Measurements from ENCODE around the gene CACNA1I. TPM values are rescaled to one million over a fixed set of nuclear protein-coding genes. Genes with fewer than 3 reads are reported as not detected.

CACNA1I gene
- polyA plus RNA-seq, 1 of the 3 experiments (the other 2 are of a cell fraction) = not detected

- no peaks in the 10 kb centered on the region for H4K20me1 ChIP-seq (ENCODE audit: insufficient read depth)
- 72% methylated on average over 5 of the region's 27 CpGs for WGBS (ENCODE audit: low lambda C conversion rate)
- no peaks in the 10 kb centered on the region for H3K9me3 ChIP-seq
- ChIA-PET POLR2A (no interaction called here), CTCF (interaction anchor here (0.5 kb wide), 1 partner anchor 318 kb away, joined by 4 read pairs; no protein-coding TSS in a partner anchor)
- TF ChIP-seq FOXM1 (IDR thresholded peaks at IDR 0.05; ENCODE audit: low read depth) (no peak), FOSL2 (IDR thresholded peaks at IDR 0.05; ENCODE audit: borderline replicate concordance, low read depth) (no peak), TEAD4 (IDR thresholded peaks at IDR 0.05; ENCODE audit: borderline replicate concordance, insufficient read depth) (no peak), ELF1 (IDR thresholded peaks at IDR 0.05) (no peak), SMC3 (IDR thresholded peaks at IDR 0.05; ENCODE audit: low read depth, low read length) (no peak), RCOR1 (IDR thresholded peaks at IDR 0.05; ENCODE audit: low read length) (no peak), CHD2 (IDR thresholded peaks at IDR 0.05; ENCODE audit: low read length, partially characterized antibody) (no peak), NRF1 (IDR thresholded peaks at IDR 0.05; ENCODE audit: low read depth, low read length) (no peak), MEF2A (IDR thresholded peaks at IDR 0.05; ENCODE audit: borderline replicate concordance, low read depth) (no peak), NFIC (IDR thresholded peaks at IDR 0.05; ENCODE audit: borderline replicate concordance) (no peak), TAF1 (IDR thresholded peaks at IDR 0.05; ENCODE audit: borderline replicate concordance, low read depth, low read length) (no peak), FOXJ3 (CRISPR knock-in tag; IDR thresholded peaks at IDR 0.05) (no peak), EZH2phosphoT487 (IDR thresholded peaks at IDR 0.05; ENCODE audit: borderline replicate concordance, low read depth) (no peak)
- H2AFZ ChIP-seq (ENCODE audit: low read depth) = no peak overlapping the region
- no peak overlapping the region for H3K4me2 ChIP-seq
- no peaks in the 10 kb centered on the region for H3K36me3 ChIP-seq (replicated peaks in 1 of 2; ENCODE audit: control insufficient read depth in 1 of 2, insufficient read depth in 2 of 2, low read length in 1 of 2)
- H3K27ac ChIP-seq (ENCODE audit: low read depth in 2 of 2, low read length in 1 of 2) = no peak overlapping the region
- no peaks in the 10 kb centered on the region for H3K9me2 ChIP-seq
- H3K4me1 ChIP-seq (ENCODE audit: control insufficient read depth in 1 of 2, insufficient read depth in 2 of 2, low read depth in 1 of 2, low read length in 1 of 2) = no peaks in the 10 kb centered on the region; a peak in 1 of 4 replicates
- DNase-seq = no peak
- no peak overlapping the region for H3K4me3 ChIP-seq (ENCODE audit: low read depth in 2 of 2, low read length in 1 of 2)
- no peaks in the 10 kb centered on the region for H3K27me3 ChIP-seq (ENCODE audit: insufficient read depth)
- no peaks in the 10 kb centered on the region for H3K79me2 ChIP-seq (ENCODE audit: insufficient read depth)
- H3F3A ChIP-seq (replicated peaks; ENCODE audit: insufficient read depth) = no peaks in the 10 kb centered on the region
- no peak overlapping the region for H3K9ac ChIP-seq
These were observed 136.0 kb downstream of the CACNA1I start for GRCh38 chr22:39706376-39707140.

GRCh38 chr22:39707351-39707750, 136.8 kb downstream of the CACNA1I start:
- ChIA-PET POLR2A (no interaction called here), CTCF (interaction anchor here (1.0 kb wide), 1 partner anchor 147 kb away, joined by 4 read pairs; no protein-coding TSS in a partner anchor)
- Histone ChIP-seq H3K27me3 (ENCODE audit: insufficient read depth) (no peaks in the 10 kb centered on the region), H3K36me3 (replicated peaks in 1 of 2; ENCODE audit: control insufficient read depth in 1 of 2, insufficient read depth in 2 of 2, low read length in 1 of 2) (no peaks in the 10 kb centered on the region), H3K79me2 (ENCODE audit: insufficient read depth) (no peaks in the 10 kb centered on the region), H3K9me2 (no peaks in the 10 kb centered on the region), H4K20me1 (ENCODE audit: insufficient read depth) (no peaks in the 10 kb centered on the region), H3K9me3 (no peaks in the 10 kb centered on the region), H3K4me1 (ENCODE audit: control insufficient read depth in 1 of 2, insufficient read depth in 2 of 2, low read depth in 1 of 2, low read length in 1 of 2) (no peaks in the 10 kb centered on the region; a peak in 1 of 4 replicates), H3K4me3 (ENCODE audit: low read depth in 2 of 2, low read length in 1 of 2) (no peak overlapping the region), H3K27ac (ENCODE audit: low read depth in 2 of 2, low read length in 1 of 2) (no peak overlapping the region), H3K4me2 (no peak overlapping the region), H3K9ac (no peak overlapping the region), H2AFZ (ENCODE audit: low read depth) (no peak overlapping the region), H3F3A (replicated peaks; ENCODE audit: insufficient read depth) (no peaks in the 10 kb centered on the region)
- 33% methylated on average over 1 of the region's 5 CpGs for WGBS (ENCODE audit: low lambda C conversion rate)
- TF ChIP-seq CHD2 (IDR thresholded peaks at IDR 0.05; ENCODE audit: low read length, partially characterized antibody) (no peak), NFIC (IDR thresholded peaks at IDR 0.05; ENCODE audit: borderline replicate concordance) (no peak), IRF3 (IDR thresholded peaks at IDR 0.05; ENCODE audit: low read depth, low read length) (no peak), ELF1 (IDR thresholded peaks at IDR 0.05) (no peak)
- no peak for DNase-seq

Measured in SK-N-SH (cell line).